ENCODE data around the gene ALPG.

ALPG gene

GRCh38 chr2:232410238-232410900 lies 3.7 kb downstream of the ALPG start:
- Histone ChIP-seq H3K36me3 (no peaks in the 10 kb centered on the region), H3K9me3 (ENCODE audit: severe bottlenecking) (no peaks in the 10 kb centered on the region), H3K27ac (no peak overlapping the region), H3K27me3 (ENCODE audit: insufficient read depth, low read depth, severe bottlenecking) (no peaks in the 10 kb centered on the region), H3K4me3 (ENCODE audit: low read depth, low read length) (no peak overlapping the region)
- no peak for TF ChIP-seq CTCF (IDR thresholded peaks at IDR 0.05; ENCODE audit: low read depth, low read length)
- no peak for DNase-seq

DNA sequence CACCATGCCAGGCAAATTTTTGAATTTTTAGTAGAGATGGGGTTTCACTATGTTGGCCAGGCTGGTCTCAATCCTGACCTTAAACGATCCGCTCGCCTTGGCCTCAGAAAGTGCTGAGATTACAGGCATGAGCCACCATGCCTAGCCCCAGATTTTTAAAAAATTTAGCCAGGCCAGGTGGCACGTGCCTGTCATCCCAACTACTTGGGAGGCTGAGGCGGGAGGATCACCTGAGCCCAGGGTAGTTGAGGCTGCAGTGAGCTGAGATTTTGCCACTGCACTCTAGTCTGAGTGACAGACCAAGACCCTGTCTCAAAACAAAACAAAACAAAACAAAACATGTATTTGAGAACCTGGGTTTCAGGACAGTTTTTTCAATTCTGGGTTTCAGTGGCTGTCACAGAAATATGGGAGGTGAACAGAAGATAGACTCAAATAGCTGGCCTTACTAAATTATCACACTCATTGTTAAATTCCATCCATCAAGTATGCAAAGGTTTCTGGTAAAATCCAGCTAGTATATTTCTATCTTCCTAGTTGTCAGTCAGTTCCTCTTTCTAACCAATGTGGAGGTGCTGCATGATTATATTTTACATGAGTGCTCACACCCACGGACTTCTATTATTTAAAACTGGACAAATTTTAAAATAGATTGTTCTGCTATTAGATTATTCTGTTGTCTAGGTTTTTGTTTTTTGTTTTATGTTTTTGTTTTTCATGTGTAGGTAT lies 5.4 kb downstream of the ALPG start:
- no peak overlapping the region for H3K4me3 ChIP-seq (ENCODE audit: low read depth, low read length)
- H3K36me3 ChIP-seq, result no peaks in the 10 kb centered on the region
- no peaks in the 10 kb centered on the region for H3K9me3 ChIP-seq (ENCODE audit: severe bottlenecking)
- TF ChIP-seq CTCF (IDR thresholded peaks at IDR 0.05; ENCODE audit: low read depth, low read length), result no peak
- DNase-seq, result no peak
- no peak overlapping the region for H3K27ac ChIP-seq
- H3K27me3 ChIP-seq (ENCODE audit: insufficient read depth, low read depth, severe bottlenecking), result no peaks in the 10 kb centered on the region

DNA sequence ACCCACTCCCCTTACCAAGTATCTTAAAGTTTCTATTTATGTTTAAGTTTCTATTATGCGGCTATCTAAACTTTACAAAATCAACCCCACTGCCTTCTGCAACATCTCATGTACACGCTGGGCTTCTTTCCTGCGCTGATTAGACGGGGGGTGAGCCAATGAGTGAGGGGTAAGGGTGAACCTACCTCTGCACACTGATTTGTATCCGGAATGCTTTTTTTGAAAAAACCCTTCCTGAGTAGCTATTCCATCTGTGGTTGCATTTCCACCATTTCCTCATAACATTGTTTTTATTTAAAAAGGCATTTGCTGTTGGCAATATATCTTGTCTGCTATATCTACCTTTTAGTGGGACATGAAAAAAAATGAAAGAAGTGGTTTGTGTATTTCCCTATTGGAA lies 6.3 kb downstream of the ALPG start:
- TF ChIP-seq CTCF (IDR thresholded peaks at IDR 0.05; ENCODE audit: low read depth, low read length), result no peak
- Histone ChIP-seq H3K27ac (no peak overlapping the region), H3K9me3 (ENCODE audit: severe bottlenecking) (no peaks in the 10 kb centered on the region), H3K4me3 (ENCODE audit: low read depth, low read length) (no peak overlapping the region), H3K27me3 (ENCODE audit: insufficient read depth, low read depth, severe bottlenecking) (peaks cover under 1% of the 10 kb centered on the region), H3K36me3 (no peaks in the 10 kb centered on the region)
- no peak for DNase-seq

DNA sequence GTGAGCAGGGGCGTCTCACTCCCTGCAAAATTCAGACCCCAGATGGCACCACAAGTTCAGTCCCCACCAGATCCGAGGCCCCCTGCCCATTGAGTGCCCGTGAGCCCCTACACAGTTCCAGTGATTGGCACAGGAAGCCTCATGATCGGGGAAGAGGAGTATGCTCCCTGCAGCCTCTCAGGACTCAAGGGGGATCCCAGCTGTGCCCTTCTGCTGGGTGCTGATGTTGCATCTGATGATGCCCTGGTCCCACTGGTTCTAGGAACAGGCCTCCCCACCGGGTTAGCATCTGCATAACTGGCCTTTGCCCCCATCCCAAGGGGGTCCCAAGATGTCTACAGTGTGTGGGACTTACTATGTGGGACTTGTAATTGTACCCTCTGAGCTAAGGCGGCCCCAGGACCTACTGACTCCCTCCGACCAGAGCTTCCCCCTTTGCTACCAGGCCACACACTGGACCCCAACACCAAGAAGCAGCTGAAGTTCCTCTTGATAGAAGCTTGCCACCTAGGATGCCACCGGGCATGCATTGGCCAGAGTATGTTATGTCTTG lies 8.6 kb downstream of the ALPG start:
- no peaks in the 10 kb centered on the region for H3K9me3 ChIP-seq (ENCODE audit: severe bottlenecking)
- no peaks in the 10 kb centered on the region for H3K36me3 ChIP-seq
- no peak for DNase-seq
- no peak overlapping the region for H3K4me3 ChIP-seq (ENCODE audit: low read depth, low read length)
- H3K27me3 ChIP-seq (ENCODE audit: insufficient read depth, low read depth, severe bottlenecking), result peaks cover 23% of the 10 kb centered on the region
- H3K27ac ChIP-seq, result no peak overlapping the region
- TF ChIP-seq CTCF (IDR thresholded peaks at IDR 0.05; ENCODE audit: low read depth, low read length), result no peak

DNA sequence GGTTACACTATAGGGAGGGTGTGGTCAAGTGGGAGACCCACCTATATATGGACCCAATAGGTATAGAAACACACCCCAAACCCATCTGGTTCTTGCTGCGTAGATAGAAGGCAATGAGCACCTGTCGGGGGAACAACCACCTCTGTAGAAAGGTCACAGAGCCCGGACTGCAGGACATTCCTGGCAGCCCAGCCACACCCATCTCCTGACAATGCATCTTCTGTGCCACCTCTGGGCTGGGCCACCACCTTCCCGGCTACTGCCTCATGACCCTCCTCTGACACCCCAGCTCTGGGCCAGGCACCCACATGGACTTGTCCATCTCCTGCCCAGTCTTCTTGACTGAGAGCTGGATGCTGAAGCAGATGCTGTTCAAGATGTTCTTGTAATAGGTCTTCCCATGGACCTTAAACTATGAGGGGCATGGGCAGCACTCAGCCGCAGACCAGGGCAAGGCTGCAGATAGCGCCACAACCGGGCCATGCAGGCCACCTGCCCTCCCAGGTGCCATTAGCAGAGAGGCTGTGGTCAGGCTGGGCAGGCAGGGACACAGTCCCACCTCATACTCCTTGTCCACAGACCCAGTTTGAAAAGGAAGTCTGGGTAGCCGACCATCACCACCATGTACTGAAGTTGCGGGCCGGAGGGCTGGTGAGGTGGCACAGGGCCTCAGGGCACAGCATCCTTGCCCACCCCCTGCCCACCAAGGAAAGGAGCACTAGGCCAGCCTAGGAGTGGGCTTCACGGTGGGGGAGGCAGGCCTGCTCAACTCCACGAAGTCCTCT lies 9.3 kb downstream of the ALPG start:
- no peak for TF ChIP-seq CTCF (IDR thresholded peaks at IDR 0.05; ENCODE audit: low read depth, low read length)
- H3K9me3 ChIP-seq (ENCODE audit: severe bottlenecking), result no peaks in the 10 kb centered on the region
- no peaks in the 10 kb centered on the region for H3K36me3 ChIP-seq

More for the DNA sequence above, 9.3 kb downstream of the ALPG start:
- no peak for DNase-seq
- Histone ChIP-seq H3K4me3 (ENCODE audit: low read depth, low read length) (no peak overlapping the region), H3K27ac (no peak overlapping the region), H3K27me3 (ENCODE audit: insufficient read depth, low read depth, severe bottlenecking) (peaks cover 30% of the 10 kb centered on the region)
